Esophagus squamous epithelium (tissue), 5 donors: Measurements from ENCODE around the gene SUSD1. TPM values are rescaled to one million over a fixed set of nuclear protein-coding genes. Genes with fewer than 3 reads are reported as not detected.

Source experiments
- DNase-seq: peaks from one replicate; lab custom pipeline; 2025; lab: John Stamatoyannopoulos, UW
- H3K27ac ChIP-seq, 4 donors: fragments of 200-600 bp; sonication (generic); one replicate each; pipeline ENCODE4 v1.5.1; 2016 to 2019; ENCODE audit warnings: mild to moderate bottlenecking in 1 of 4
- H3K27me3 ChIP-seq, 4 donors: fragments of 200-600 bp; sonication (generic); 1 replicate in 3 of 4; 2 replicates in 1 of 4; pipeline versions ENCODE4 v1.5.1 to v1.6.0; 2017 to 2021; ENCODE audit warnings: antibody characterized with exemption in 1 of 4
- H3K36me3 ChIP-seq, 3 donors: fragments of 200-600 bp; sonication (generic); one replicate each; pipeline ENCODE4 v1.5.1; 2016 to 2019
- H3K4me1 ChIP-seq, 3 donors: fragments of 200-600 bp; sonication (generic); one replicate each; pipeline ENCODE4 v1.5.1; 2017 to 2019
- H3K4me3 ChIP-seq, 4 donors: fragments of 200-600 bp; sonication (generic); 1 replicate in 3 of 4; 2 replicates in 1 of 4; pipeline ENCODE4 v1.5.1; 2016 to 2019; ENCODE audit warnings: mild to moderate bottlenecking in 2 of 4, moderate library complexity in 1 of 4
- H3K9me3 ChIP-seq, 3 donors: fragments of 200-600 bp; sonication (generic); one replicate each; pipeline ENCODE4 v1.5.1; 2016 to 2019
- POLR2A ChIP-seq, 4 donors: fragments of 450-650 bp; IDR thresholded peaks; one replicate each; pipeline ENCODE4 v1.6.1; 2017; ENCODE audit warnings: antibody characterized with exemption in 4 of 4, mild to moderate bottlenecking in 4 of 4, moderate library complexity in 3 of 4
- WGBS, 2 donors: methylation state at CpG; one replicate each; pipeline ENCODE4 v1.1.5; 2018; 5-methylcytosine and 5-hydroxymethylcytosine counted together
- intact Hi-C: fragments of 100-400 bp; cut with DNase I; formaldehyde crosslinking; loops from one replicate; pipeline ENCODE4 v1.15.0; 2022
- total RNA-seq, 4 donors: library from RNA; depleted of rRNA; stranded (reverse); fragments of >200 nt; gene quantifications; one replicate each; pipeline ENCODE4 v1.1.0, GENCODE V29; 2016
- TF ChIP-seq, protein P1 (sequence below), 6 experiments: fragments of 450-650 bp in 4 of 6; fragments of 200-600 bp in 2 of 6; sonication (generic) in 2 of 6; IDR thresholded peaks; one replicate each; pipeline ENCODE4 v1.5.1; 2016 to 2019; ENCODE audit warnings: antibody characterized with exemption in 6 of 6, mild to moderate bottlenecking in 4 of 6, moderate library complexity in 4 of 6
- donor health status: DM: yes; HTN: yes; CAD: no.

Gene SUSD1
- total RNA-seq, 4 donors from 2014 or later = 5.6 to 6.6 (median 6.5) TPM

DNA sequence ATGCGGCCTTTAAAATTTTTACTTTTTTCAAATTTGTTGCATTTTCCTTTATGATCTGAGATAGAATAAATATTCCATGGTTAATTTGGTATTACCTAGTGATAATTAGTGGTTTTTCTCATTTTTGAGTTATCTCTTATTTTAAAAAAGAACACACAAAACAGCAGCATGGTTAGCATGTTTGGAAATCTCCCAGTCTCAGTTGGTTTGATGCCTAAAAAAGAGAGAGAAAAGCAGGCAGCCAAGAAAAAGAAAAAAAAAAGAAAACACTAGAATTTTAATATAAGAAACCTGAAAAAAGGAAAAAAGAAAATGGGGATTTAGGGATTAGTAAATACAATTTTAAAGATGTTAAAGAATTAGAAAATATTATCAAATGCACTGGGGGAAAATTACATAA, 15.3 kb downstream of the SUSD1 start:
- intact Hi-C loops = no loop called here
- Histone ChIP-seq H3K27me3 (no peaks in the 10 kb centered on the region), H3K4me3 (no peak overlapping the region), H3K36me3 (no peaks in the 10 kb centered on the region), H3K4me1 (no peaks in the 10 kb centered on the region), H3K27ac (no peak overlapping the region), H3K9me3 (no peaks in the 10 kb centered on the region)
- 97 to 98% methylated on average over 1 of the region's 1 CpG for WGBS, 2 donors
- no peak for DNase-seq
- TF ChIP-seq POLR2A (IDR thresholded peaks at IDR 0.05) = no peak
- TF ChIP-seq, protein P1, sequence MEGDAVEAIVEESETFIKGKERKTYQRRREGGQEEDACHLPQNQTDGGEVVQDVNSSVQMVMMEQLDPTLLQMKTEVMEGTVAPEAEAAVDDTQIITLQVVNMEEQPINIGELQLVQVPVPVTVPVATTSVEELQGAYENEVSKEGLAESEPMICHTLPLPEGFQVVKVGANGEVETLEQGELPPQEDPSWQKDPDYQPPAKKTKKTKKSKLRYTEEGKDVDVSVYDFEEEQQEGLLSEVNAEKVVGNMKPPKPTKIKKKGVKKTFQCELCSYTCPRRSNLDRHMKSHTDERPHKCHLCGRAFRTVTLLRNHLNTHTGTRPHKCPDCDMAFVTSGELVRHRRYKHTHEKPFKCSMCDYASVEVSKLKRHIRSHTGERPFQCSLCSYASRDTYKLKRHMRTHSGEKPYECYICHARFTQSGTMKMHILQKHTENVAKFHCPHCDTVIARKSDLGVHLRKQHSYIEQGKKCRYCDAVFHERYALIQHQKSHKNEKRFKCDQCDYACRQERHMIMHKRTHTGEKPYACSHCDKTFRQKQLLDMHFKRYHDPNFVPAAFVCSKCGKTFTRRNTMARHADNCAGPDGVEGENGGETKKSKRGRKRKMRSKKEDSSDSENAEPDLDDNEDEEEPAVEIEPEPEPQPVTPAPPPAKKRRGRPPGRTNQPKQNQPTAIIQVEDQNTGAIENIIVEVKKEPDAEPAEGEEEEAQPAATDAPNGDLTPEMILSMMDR (IDR thresholded peaks at IDR 0.05) = no peak

DNA sequence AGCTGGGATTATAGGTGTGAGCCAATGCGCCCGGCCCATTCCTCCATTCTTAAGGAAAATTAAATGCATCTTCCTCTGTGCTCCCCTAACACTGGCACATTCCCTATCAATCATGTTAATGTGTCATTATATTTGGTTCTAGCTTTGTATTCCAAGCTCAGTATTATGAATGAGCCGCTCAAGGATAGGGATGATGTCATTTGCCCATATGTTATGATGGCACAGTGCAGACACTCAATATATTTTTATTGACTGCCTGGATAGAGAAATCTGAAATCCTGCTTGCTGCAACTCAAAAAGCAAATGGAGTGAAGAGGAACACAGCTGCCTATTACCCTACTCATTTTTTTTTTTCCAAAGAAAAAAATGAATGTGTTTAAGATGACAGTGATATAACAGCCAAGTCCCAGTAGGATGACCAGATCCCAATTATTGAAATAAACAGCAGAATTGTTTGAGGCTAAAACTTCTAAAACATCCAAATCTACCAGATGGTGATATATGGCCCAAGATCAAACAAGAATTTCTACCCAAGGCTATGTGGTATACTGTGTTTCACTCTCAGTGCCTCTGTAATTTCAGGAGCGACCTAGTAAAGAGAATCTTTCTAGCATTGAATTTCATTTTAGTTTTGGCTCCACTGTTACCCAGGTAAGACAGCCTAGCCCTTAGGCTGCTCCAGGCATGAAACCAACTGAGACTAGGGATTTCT, 16.3 kb downstream of the SUSD1 start:
- 76 to 78% methylated on average over 4 of the region's 4 CpGs for WGBS, 2 donors
- no peaks in the 10 kb centered on the region for H3K4me1 ChIP-seq
- no peaks in the 10 kb centered on the region for H3K36me3 ChIP-seq
- H3K27ac ChIP-seq = no peak overlapping the region
- H3K27me3 ChIP-seq = no peaks in the 10 kb centered on the region
- TF ChIP-seq, protein P1 (IDR thresholded peaks at IDR 0.05) = no peak
- no peak for TF ChIP-seq POLR2A (IDR thresholded peaks at IDR 0.05)
- no peak overlapping the region for H3K4me3 ChIP-seq
- no peaks in the 10 kb centered on the region for H3K9me3 ChIP-seq
- no peak for DNase-seq
- intact Hi-C loops = no loop called here

DNA sequence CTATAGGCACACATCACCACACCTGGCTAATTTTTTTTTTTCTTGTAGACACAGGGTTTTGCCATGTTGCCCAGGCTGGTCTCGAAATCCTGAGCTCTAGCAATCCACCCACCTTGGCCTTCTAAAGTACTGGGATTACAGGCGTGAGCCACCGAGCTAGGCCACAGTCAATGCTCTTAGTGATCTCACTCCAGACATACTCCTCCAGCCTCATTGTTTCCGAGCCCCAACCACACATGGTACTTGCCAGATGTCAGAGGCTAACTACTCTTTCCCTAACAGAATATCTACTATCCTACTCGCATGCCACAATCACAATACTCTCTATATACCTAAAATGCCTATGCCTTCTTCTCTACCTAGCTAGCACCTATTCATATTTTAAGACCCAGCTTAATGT, 17.1 kb downstream of the SUSD1 start:
- Histone ChIP-seq H3K4me3 (no peak overlapping the region), H3K27me3 (no peaks in the 10 kb centered on the region), H3K9me3 (no peaks in the 10 kb centered on the region), H3K36me3 (no peaks in the 10 kb centered on the region), H3K4me1 (no peaks in the 10 kb centered on the region), H3K27ac (no peak overlapping the region)
- intact Hi-C loops = no loop called here
- TF ChIP-seq POLR2A (IDR thresholded peaks at IDR 0.05) = no peak
- TF ChIP-seq, protein P1 (IDR thresholded peaks at IDR 0.05) = no peak
- DNase-seq = no peak
- 89 to 94% methylated on average over 5 of the region's 5 CpGs for WGBS, 2 donors

DNA sequence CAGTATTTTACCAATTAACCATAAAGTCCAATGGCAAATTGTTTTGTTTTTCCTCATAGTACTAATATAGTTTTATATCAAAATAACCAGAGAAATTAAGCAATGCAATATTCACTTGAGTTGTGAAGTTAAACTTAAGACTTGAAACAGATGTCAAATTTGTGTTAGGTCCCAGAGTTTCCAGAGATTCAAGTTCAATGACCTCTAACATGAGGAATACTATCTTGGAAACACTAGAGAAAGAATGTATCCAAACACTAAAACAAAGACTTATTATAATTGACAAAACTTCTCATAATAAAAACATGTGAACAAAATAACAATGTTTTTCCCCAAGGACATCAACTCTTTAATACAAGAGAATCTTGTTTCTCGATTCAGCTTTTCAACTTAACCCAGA, 18.0 kb downstream of the SUSD1 start:
- Histone ChIP-seq H3K4me1 (no peaks in the 10 kb centered on the region), H3K9me3 (no peaks in the 10 kb centered on the region), H3K36me3 (no peaks in the 10 kb centered on the region), H3K27ac (no peak overlapping the region), H3K4me3 (no peak overlapping the region), H3K27me3 (no peaks in the 10 kb centered on the region)
- intact Hi-C loops = no loop called here
- WGBS, 2 donors = 72 to 79% methylated on average over 1 of the region's 1 CpG
- no peak for DNase-seq
- TF ChIP-seq POLR2A (IDR thresholded peaks at IDR 0.05) = no peak
- TF ChIP-seq, protein P1 (IDR thresholded peaks at IDR 0.05) = no peak

DNA sequence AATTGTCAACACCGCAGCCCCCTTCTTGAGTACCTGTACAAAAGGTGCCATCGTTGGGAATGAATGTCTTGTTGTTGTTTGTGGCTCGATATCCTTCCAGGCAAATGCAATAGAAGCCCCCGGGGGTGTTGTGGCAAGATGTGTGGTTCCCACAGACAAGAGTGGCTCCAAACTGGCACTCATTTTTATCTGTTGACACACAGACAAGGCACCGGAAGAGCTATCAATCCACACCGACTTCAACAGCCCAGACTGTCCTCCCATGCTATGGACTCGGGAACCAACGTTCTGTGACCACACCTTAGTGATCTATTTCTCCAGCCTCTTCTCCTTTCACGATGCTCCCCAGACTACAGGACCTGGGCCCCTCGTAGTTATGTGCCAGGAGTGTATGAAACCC, 25.9 kb downstream of the SUSD1 start:
- WGBS, 2 donors = 92 to 93% methylated on average over 9 to 10 of the region's 10 CpGs
- no peak overlapping the region for H3K4me3 ChIP-seq
- H3K27me3 ChIP-seq = no peaks in the 10 kb centered on the region
- H3K36me3 ChIP-seq = no peaks in the 10 kb centered on the region
- TF ChIP-seq, protein P1 (IDR thresholded peaks at IDR 0.05) = no peak
- TF ChIP-seq POLR2A (IDR thresholded peaks at IDR 0.05) = no peak
- no peak for DNase-seq
- peaks cover 0 to 11% (median 0%) of the 10 kb centered on the region in 3 donors for H3K4me1 ChIP-seq
- H3K27ac ChIP-seq = no peak overlapping the region
- intact Hi-C loops = no loop called here
- no peaks in the 10 kb centered on the region for H3K9me3 ChIP-seq
